A549 (cell line): ENCODE data around the gene GGA2.

Source experiments
- BHLHE40 ChIP-seq: IDR thresholded peaks from 2 replicates; pipeline ENCODE4 v1.6.1; 2012; ENCODE audit warnings: low read depth, low read length, inconsistent platforms
- CTCF ChIP-seq: fragments of >200 bp; sonication (Bioruptor Twin); formaldehyde crosslinking; IDR thresholded peaks from 3 replicates; pipeline ENCODE4 v1.5.1; 2016
- POLR2A ChIP-seq: IDR thresholded peaks from 2 replicates; pipeline ENCODE4 v1.6.1; 2012; ENCODE audit warnings: mild to moderate bottlenecking, low read length

DNA sequence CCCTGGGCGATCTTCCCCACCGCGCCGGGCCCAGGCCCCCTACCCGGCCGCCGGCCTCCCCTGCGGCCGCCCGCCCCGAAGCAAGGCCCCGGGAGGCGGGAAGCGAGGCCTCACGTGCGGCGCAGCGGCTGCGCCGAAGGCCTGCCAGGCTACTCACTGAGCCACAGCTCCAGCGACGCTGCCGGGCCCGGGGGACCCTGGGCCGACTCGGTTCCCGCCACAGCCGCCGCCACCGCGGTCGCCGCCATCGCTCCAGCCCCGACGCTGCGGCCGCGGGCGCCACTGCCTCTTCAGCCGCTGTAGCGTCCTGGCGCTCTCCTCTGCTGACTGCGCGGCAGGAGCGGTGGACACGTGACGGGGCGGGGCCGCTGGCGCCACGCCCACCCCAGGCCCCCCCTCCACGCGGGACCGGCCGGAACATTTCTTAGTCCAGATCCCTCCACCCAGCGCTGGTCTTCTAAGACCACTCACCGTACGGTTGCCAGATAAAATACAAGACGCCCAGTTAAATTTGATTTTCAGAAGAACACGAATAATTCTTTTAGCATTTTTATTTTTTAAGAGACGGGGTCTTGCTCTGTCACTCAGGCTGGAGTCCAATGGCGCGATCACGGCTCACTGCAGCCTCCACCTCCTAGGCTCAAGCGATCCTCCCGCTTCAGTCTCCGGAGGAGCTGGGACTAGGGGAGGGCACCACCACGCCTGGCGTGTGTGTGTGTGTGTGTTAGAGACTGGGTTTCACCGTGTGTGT lies at the start of gene GGA2:
- TF ChIP-seq CTCF (no peak), BHLHE40 (peak; percentile 24; the same call in 1 of the 2 replicates), POLR2A (peak; percentile 81)
